Trophoblast cell (in vitro differentiated cells and primary cell): Measurements from ENCODE around the gene TUBA3C.
"Not testable (repeated sequence)": the region's sequence is repeated elsewhere in the genome, so short reads cannot be mapped to it uniquely, and the experiment has no call there.

Source experiments
- DNase-seq, 2 donors: peaks; one replicate each; pipeline ENCODE4 v3.0.0-alpha.2; 2016
- H2AFZ ChIP-seq: 2 replicates; pipeline ENCODE4 v1.6.1; 2013; ENCODE audit warnings: low read length, moderate library complexity, mild to moderate bottlenecking; ENCODE audit not compliant: insufficient read depth, poor library complexity
- H2AK5ac ChIP-seq: 2 replicates; pipeline ENCODE4 v1.6.1; 2013; ENCODE audit warnings: mild to moderate bottlenecking, low read length
- H2BK120ac ChIP-seq: 2 replicates; pipeline ENCODE4 v1.6.1; 2013; ENCODE audit warnings: low read length, mild to moderate bottlenecking, moderate library complexity; ENCODE audit not compliant: insufficient read depth, poor library complexity
- H2BK12ac ChIP-seq: 2 replicates; pipeline ENCODE4 v1.6.1; 2013; ENCODE audit warnings: mild to moderate bottlenecking, low read length, moderate library complexity
- H2BK5ac ChIP-seq: 2 replicates; pipeline ENCODE4 v1.6.1; 2013; ENCODE audit warnings: low read length, low read depth, moderate library complexity, mild to moderate bottlenecking; ENCODE audit not compliant: poor library complexity
- H3K14ac ChIP-seq: 2 replicates; pipeline ENCODE4 v1.6.1; 2013; ENCODE audit warnings: mild to moderate bottlenecking, low read length
- H3K18ac ChIP-seq: 2 replicates; pipeline ENCODE4 v1.6.1; 2013; ENCODE audit warnings: mild to moderate bottlenecking, low read length
- H3K23ac ChIP-seq: 2 replicates; pipeline ENCODE4 v1.6.1; 2013; ENCODE audit warnings: low read length
- H3K27ac ChIP-seq: 2 replicates; pipeline ENCODE4 v1.5.1; 2013; ENCODE audit warnings: low read depth, mild to moderate bottlenecking, inconsistent platforms, low read length, moderate library complexity
- H3K27me3 ChIP-seq: 2 replicates; pipeline ENCODE4 v1.6.1; 2013; ENCODE audit warnings: inconsistent platforms, mild to moderate bottlenecking, low read length, moderate library complexity; ENCODE audit not compliant: insufficient read depth
- H3K36me3 ChIP-seq, 2 experiments: 1 replicate in 1 of 2; 2 replicates in 1 of 2; pipeline ENCODE4 v1.6.1; 2013; ENCODE audit warnings: low read length in 2 of 2, mild to moderate bottlenecking in 2 of 2, moderate library complexity in 1 of 2; ENCODE audit not compliant: insufficient read depth in 2 of 2, control insufficient read depth in 1 of 2
- H3K4ac ChIP-seq: 2 replicates; pipeline ENCODE4 v1.6.1; 2013; ENCODE audit warnings: low read depth, mild to moderate bottlenecking, low read length, moderate library complexity
- H3K4me1 ChIP-seq, 2 experiments: 1 replicate in 1 of 2; 2 replicates in 1 of 2; pipeline ENCODE4 v1.6.1; 2013; ENCODE audit warnings: low read length in 2 of 2, mild to moderate bottlenecking in 2 of 2, moderate library complexity in 1 of 2; ENCODE audit not compliant: insufficient read depth in 2 of 2, control insufficient read depth in 1 of 2
- H3K4me2 ChIP-seq: 2 replicates; pipeline ENCODE4 v1.6.1; 2013; ENCODE audit warnings: inconsistent platforms, mild to moderate bottlenecking, low read length, moderate library complexity
- H3K4me3 ChIP-seq: 2 replicates; pipeline ENCODE4 v1.5.1; 2013; ENCODE audit warnings: mild to moderate bottlenecking, low read depth, low read length, inconsistent platforms
- H3K79me1 ChIP-seq: one replicate; pipeline ENCODE4 v1.6.1; 2013; ENCODE audit warnings: low read length
- H3K79me2 ChIP-seq: 2 replicates; pipeline ENCODE4 v1.6.1; 2013; ENCODE audit warnings: low read length, mild to moderate bottlenecking; ENCODE audit not compliant: control insufficient read depth, insufficient read depth, poor library complexity
- H3K9ac ChIP-seq: 2 replicates; pipeline ENCODE4 v1.6.1; 2013; ENCODE audit warnings: mild to moderate bottlenecking, low read length
- H3K9me3 ChIP-seq: 2 replicates; pipeline ENCODE4 v1.6.1; 2013; ENCODE audit warnings: low read depth, mild to moderate bottlenecking, control low read depth, inconsistent platforms, low read length; ENCODE audit not compliant: insufficient read depth
- H4K12ac ChIP-seq: 2 replicates; pipeline ENCODE4 v1.6.1; 2013; ENCODE audit warnings: low read depth, mild to moderate bottlenecking, low read length, moderate library complexity
- H4K8ac ChIP-seq: 2 replicates; pipeline ENCODE4 v1.6.1; 2013; ENCODE audit warnings: low read depth, mild to moderate bottlenecking, low read length, moderate library complexity
- H4K91ac ChIP-seq: one replicate; pipeline ENCODE4 v1.6.1; 2013; ENCODE audit warnings: low read depth, mild to moderate bottlenecking, low read length, moderate library complexity
- WGBS: extraction: QIAGEN DNeasy Blood & Tissue Kit; methylation state at CpG from one replicate; pipeline ENCODE4 v1.1.7; 2013; ENCODE audit warnings: missing lambda C conversion rate; ENCODE audit not compliant: insufficient read length, insufficient coverage; ENCODE audit errors: extremely low coverage; 5-methylcytosine and 5-hydroxymethylcytosine counted together

The TUBA3C gene

GRCh38 chr13:19178901-19179593 is 2.6 kb downstream of the TUBA3C start:
- no peak overlapping the region for H2BK5ac ChIP-seq
- no peak overlapping the region for H3K4me3 ChIP-seq
- H3K36me3 ChIP-seq = no peaks in the 10 kb centered on the region
- no peak overlapping the region for H2AFZ ChIP-seq
- no peak overlapping the region for H3K14ac ChIP-seq
- no peak overlapping the region for H3K4ac ChIP-seq
- H3K79me2 ChIP-seq = no peaks in the 10 kb centered on the region
- peaks cover 63% of the 10 kb centered on the region for H3K9me3 ChIP-seq
- no peak overlapping the region for H2AK5ac ChIP-seq
- H3K27me3 ChIP-seq = no peaks in the 10 kb centered on the region
- no peak overlapping the region for H3K9ac ChIP-seq
- WGBS = no CpG with 5 or more reads among the region's 15 CpGs
- no peaks in the 10 kb centered on the region for H3K79me1 ChIP-seq
- H3K27ac ChIP-seq = no peak overlapping the region
- DNase-seq = no peak
- H2BK12ac ChIP-seq = no peak overlapping the region
- no peak overlapping the region for H4K8ac ChIP-seq
- H4K91ac ChIP-seq = no peak overlapping the region
- H3K23ac ChIP-seq = no peak overlapping the region
- no peak overlapping the region for H2BK120ac ChIP-seq
- no peak overlapping the region for H3K18ac ChIP-seq
- no peak overlapping the region for H3K4me2 ChIP-seq
- no peak overlapping the region for H4K12ac ChIP-seq
- H3K4me1 ChIP-seq = no peaks in the 10 kb centered on the region

GRCh38 chr13:19176981-19177776 is 4.4 kb downstream of the TUBA3C start:
- H3K36me3 ChIP-seq, H3K14ac ChIP-seq, H3K4me2 ChIP-seq, H3K79me1 ChIP-seq, H3K9ac ChIP-seq, H3K23ac ChIP-seq, H3K79me2 ChIP-seq, H3K4ac ChIP-seq, H4K91ac ChIP-seq, H2BK12ac ChIP-seq, H2AFZ ChIP-seq, DNase-seq, H4K8ac ChIP-seq, H3K27me3 ChIP-seq, H2BK120ac ChIP-seq, H3K4me3 ChIP-seq, H3K4me1 ChIP-seq, H4K12ac ChIP-seq, H2BK5ac ChIP-seq, H2AK5ac ChIP-seq, H3K18ac ChIP-seq, H3K27ac ChIP-seq: not testable (repeated sequence)
- H3K9me3 ChIP-seq = peaks cover 68% of the 10 kb centered on the region
- WGBS = no CpG with 5 or more reads among the region's 36 CpGs

DNA sequence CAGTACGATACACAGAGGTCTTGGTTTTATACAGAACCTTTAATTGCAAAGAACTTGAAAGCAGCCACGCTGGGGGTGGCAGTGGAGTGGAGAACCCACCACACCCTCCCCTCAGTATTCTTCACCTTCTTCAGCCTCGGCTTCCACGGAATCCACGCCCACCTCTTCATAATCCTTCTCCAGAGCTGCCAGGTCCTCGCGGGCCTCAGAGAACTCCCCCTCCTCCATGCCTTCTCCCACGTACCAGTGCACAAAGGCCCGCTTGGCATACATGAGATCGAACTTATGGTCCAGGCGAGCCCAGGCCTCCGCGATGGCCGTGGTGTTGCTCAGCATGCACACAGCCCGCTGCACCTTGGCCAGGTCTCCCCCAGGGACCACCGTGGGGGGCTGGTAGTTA is 7.9 kb downstream of the TUBA3C start:
- Histone ChIP-seq H3K9me3 (peaks cover 67% of the 10 kb centered on the region), H4K12ac (no peak overlapping the region), H3K9ac (no peak overlapping the region), H3K36me3 (no peaks in the 10 kb centered on the region), H2BK12ac (no peak overlapping the region), H2AK5ac (no peak overlapping the region), H3K4me3 (no peak overlapping the region), H2BK120ac (no peak overlapping the region), H3K23ac (no peak overlapping the region), H3K27ac (no peak overlapping the region), H3K18ac (no peak overlapping the region), H3K79me2 (no peaks in the 10 kb centered on the region), H2AFZ (no peak overlapping the region), H4K91ac (no peak overlapping the region), H2BK5ac (no peak overlapping the region), H3K14ac (no peak overlapping the region), H3K27me3 (no peaks in the 10 kb centered on the region), H4K8ac (no peak overlapping the region), H3K4me2 (no peak overlapping the region), H3K79me1 (no peaks in the 10 kb centered on the region), H3K4ac (no peak overlapping the region), H3K4me1 (no peaks in the 10 kb centered on the region)
- no peak for DNase-seq
- WGBS = no CpG with 5 or more reads among the region's 16 CpGs

- Histone ChIP-seq H4K8ac (no peak overlapping the region), H3K9me3 (peaks cover 63% of the 10 kb centered on the region), H3K27me3 (no peaks in the 10 kb centered on the region), H2AK5ac (no peak overlapping the region), H4K12ac (no peak overlapping the region), H3K4me2 (no peak overlapping the region), H3K79me1 (no peaks in the 10 kb centered on the region), H3K4me1 (no peaks in the 10 kb centered on the region), H2BK120ac (no peak overlapping the region), H3K9ac (no peak overlapping the region), H2AFZ (no peak overlapping the region), H3K4ac (no peak overlapping the region), H3K27ac (no peak overlapping the region), H3K18ac (no peak overlapping the region), H2BK5ac (no peak overlapping the region), H2BK12ac (no peak overlapping the region), H3K79me2 (no peaks in the 10 kb centered on the region), H3K23ac (no peak overlapping the region), H3K36me3 (no peaks in the 10 kb centered on the region), H3K4me3 (no peak overlapping the region), H4K91ac (no peak overlapping the region), H3K14ac (no peak overlapping the region)
- no peak for DNase-seq
- no CpG with 5 or more reads among the region's 6 CpGs for WGBS
Observed at GRCh38 chr13:19172647-19173030, 9.0 kb downstream of the TUBA3C start.
